Endothelial cell of umbilical vein (primary cell): ENCODE results near the gene ITGAE. TPM values are rescaled to one million over a fixed set of nuclear protein-coding genes. Genes with fewer than 3 reads are reported as not detected.
"Not testable (repeated sequence)": the region's sequence is repeated elsewhere in the genome, so short reads cannot be mapped to it uniquely, and the experiment has no call there.

Source experiments
- BruUV-seq: library from RNA; stranded (reverse); fragments of 400-500 nt; replicated peaks from 2 replicates; lab custom pipeline; 2021; lab: Mats Ljungman, UMichigan
- CTCF ChIA-PET: fragments of 300-600, 350-600 bp; sonication (Branson Sonifier 250); formaldehyde crosslinking; loops from one replicate; lab custom pipeline; 2021; ENCODE audit warnings: antibody characterized with exemption, inconsistent platforms; lab: Charles Lee
- POLR2A ChIA-PET: fragments of 300-600, 350-600 bp; sonication (Branson Sonifier 250); formaldehyde crosslinking; loops from one replicate; lab custom pipeline; 2021; ENCODE audit warnings: antibody characterized with exemption, inconsistent platforms; lab: Charles Lee
- DNase-seq: peaks from one replicate; pipeline ENCODE4 v3.0.0-alpha.2; 2011; ENCODE audit warnings: low read depth, low spot score
- FAIRE-seq: peaks from 2 replicates; lab custom pipeline; 2011; peaks lifted over from hg19 to GRCh38; lab: Jason Lieb, UNC
- H2AFZ ChIP-seq: 2 replicates; pipeline ENCODE4 v1.6.0; 2012; ENCODE audit warnings: low read depth, low read length, control low read depth, inconsistent platforms
- H3K27ac ChIP-seq: 2 replicates; pipeline ENCODE4 v1.5.1; 2011; ENCODE audit warnings: low read depth, mild to moderate bottlenecking, control low read depth, low read length, moderate library complexity; ENCODE audit not compliant: insufficient read depth
- H3K27me3 ChIP-seq, 2 experiments: 2 replicates each; pipeline versions ENCODE4 v1.6.0 to v1.6.1; 2011; ENCODE audit warnings: low read length in 2 of 2, mixed read lengths in 1 of 2; ENCODE audit not compliant: control insufficient read depth in 2 of 2, insufficient read depth in 2 of 2
- H3K36me3 ChIP-seq, 2 experiments: 2 replicates in 1 of 2; 3 replicates in 1 of 2; pipeline ENCODE4 v1.5.1; 2011; ENCODE audit warnings: low read length in 2 of 2, mild to moderate bottlenecking in 1 of 2, moderate library complexity in 1 of 2; ENCODE audit not compliant: control insufficient read depth in 2 of 2, insufficient read depth in 2 of 2; ENCODE audit errors: extremely low read depth in 1 of 2
- H3K4me1 ChIP-seq: 3 replicates; pipeline ENCODE4 v1.5.1; 2011; ENCODE audit warnings: mild to moderate bottlenecking, low read length; ENCODE audit not compliant: control insufficient read depth, insufficient read depth; ENCODE audit errors: extremely low read depth
- H3K4me2 ChIP-seq: 2 replicates; pipeline ENCODE4 v1.6.1; 2011; ENCODE audit warnings: low read length, control low read depth, mixed read lengths; ENCODE audit not compliant: insufficient read depth
- H3K4me3 ChIP-seq, 3 experiments: fragments of 200-600 bp in 1 of 3; sonication (generic), shearing (Covaris generic) in 1 of 3; replicated peaks in 1 of 3; 2 replicates each; pipeline ENCODE4 v1.5.1; 2011 to 2016; ENCODE audit warnings: control low read depth in 3 of 3, low read length in 3 of 3, mild to moderate bottlenecking in 2 of 3, inconsistent platforms in 1 of 3, low read depth in 1 of 3, moderate library complexity in 1 of 3; ENCODE audit not compliant: insufficient read depth in 1 of 3
- H3K79me2 ChIP-seq: 2 replicates; pipeline ENCODE4 v1.6.0; 2012; ENCODE audit warnings: low read length, inconsistent platforms; ENCODE audit not compliant: control insufficient read depth, insufficient read depth
- H3K9ac ChIP-seq: replicated peaks from 2 replicates; pipeline ENCODE3; 2011; ENCODE audit warnings: low read length, control low read depth; ENCODE audit not compliant: insufficient read depth; ENCODE audit errors: extremely low read depth
- H3K9me1 ChIP-seq: replicated peaks from 3 replicates; pipeline ENCODE4 v1.6.0; 2011; ENCODE audit warnings: mild to moderate bottlenecking, low read length; ENCODE audit not compliant: control insufficient read depth, insufficient read depth; ENCODE audit errors: extremely low read depth
- H3K9me3 ChIP-seq: replicated peaks from 2 replicates; pipeline ENCODE4 v1.5.1; 2012; ENCODE audit warnings: low read length, inconsistent platforms; ENCODE audit not compliant: control insufficient read depth, insufficient read depth
- H4K20me1 ChIP-seq: replicated peaks from 2 replicates; pipeline ENCODE3; 2011; ENCODE audit warnings: mild to moderate bottlenecking, low read length; ENCODE audit not compliant: control insufficient read depth, insufficient read depth; ENCODE audit errors: extremely low read depth
- EZH2 ChIP-seq: IDR thresholded peaks from 2 replicates; pipeline ENCODE4 v1.6.1; 2012; ENCODE audit warnings: borderline replicate concordance, low read depth, mild to moderate bottlenecking, moderate library complexity, low read length, inconsistent platforms; ENCODE audit not compliant: severe bottlenecking
- FOS ChIP-seq: IDR thresholded peaks from 2 replicates; pipeline ENCODE4 v1.6.1; 2011; ENCODE audit warnings: mild to moderate bottlenecking, low read length, moderate library complexity, borderline replicate concordance; ENCODE audit not compliant: insufficient read depth
- JUN ChIP-seq: IDR thresholded peaks from 2 replicates; pipeline ENCODE4 v1.6.1; 2011; ENCODE audit warnings: borderline replicate concordance, low read depth; ENCODE audit not compliant: insufficient read length, insufficient read depth
- dilution Hi-C: fragments of 300-500 bp; cut with MboI; formaldehyde crosslinking; loops from one replicate; pipeline ENCODE4 v1.15.0; 2019; ENCODE audit warnings: low sequenced_read_pairs; ENCODE audit not compliant: extremely low pct_ligation_motif_present
- intact Hi-C: fragments of 100-400 bp; cut with micrococcal nuclease; formaldehyde crosslinking; loops from one replicate; pipeline ENCODE4 v1.10.0; 2022
- polyA plus RNA-seq, 4 experiments: library from polyadenylated mRNA; depleted of rRNA in 3 of 4; stranded (reverse) in 3 of 4; unstranded in 1 of 4; fragments of >200 nt; gene quantifications; 2 replicates each; pipeline versions ENCODE4 v1.2.1 to v1.2.3, GENCODE V29; 2011 to 2012; ENCODE audit warnings: missing spikeins in 1 of 4
- total RNA-seq: library from RNA; stranded (reverse); gene quantifications from 2 replicates; pipeline ENCODE4 v1.2.3, GENCODE V29; 2021

The ITGAE gene
- total and polyA plus RNA-seq, 2 donors (not counting 3 experiments of a cell fraction or from before 2014, with no cell fraction given): 29.6 to 71.6 TPM

GRCh38 chr17:3704931-3705717, 95.9 kb downstream of the ITGAE start:
- TF ChIP-seq EZH2: no peak
- TF ChIP-seq FOS: no peak
- no peak for TF ChIP-seq JUN
- BruUV-seq: no TSS peak
- Histone ChIP-seq H3K9me3 (no peaks in the 10 kb centered on the region), H3K4me3 (no peak overlapping the region), H3K27me3 (no peaks in the 10 kb centered on the region), H3K9me1 (no peaks in the 10 kb centered on the region), H3K4me2 (no peak overlapping the region), H3K27ac (no peak overlapping the region), H3K79me2 (no peaks in the 10 kb centered on the region), H3K9ac (no peak overlapping the region), H3K4me1 (no peaks in the 10 kb centered on the region), H3K36me3 (no peaks in the 10 kb centered on the region), H2AFZ (no peak overlapping the region), H4K20me1 (no peaks in the 10 kb centered on the region)
- intact Hi-C loops (no loop called here), dilution Hi-C loops (no loop called here)
- ChIA-PET CTCF (interaction anchor here (1.3 kb wide), 1 partner anchor 22 kb away, joined by 4 read pairs; no protein-coding TSS in a partner anchor), POLR2A (no interaction called here)
- no peak for DNase-seq
- FAIRE-seq: no peak

DNA sequence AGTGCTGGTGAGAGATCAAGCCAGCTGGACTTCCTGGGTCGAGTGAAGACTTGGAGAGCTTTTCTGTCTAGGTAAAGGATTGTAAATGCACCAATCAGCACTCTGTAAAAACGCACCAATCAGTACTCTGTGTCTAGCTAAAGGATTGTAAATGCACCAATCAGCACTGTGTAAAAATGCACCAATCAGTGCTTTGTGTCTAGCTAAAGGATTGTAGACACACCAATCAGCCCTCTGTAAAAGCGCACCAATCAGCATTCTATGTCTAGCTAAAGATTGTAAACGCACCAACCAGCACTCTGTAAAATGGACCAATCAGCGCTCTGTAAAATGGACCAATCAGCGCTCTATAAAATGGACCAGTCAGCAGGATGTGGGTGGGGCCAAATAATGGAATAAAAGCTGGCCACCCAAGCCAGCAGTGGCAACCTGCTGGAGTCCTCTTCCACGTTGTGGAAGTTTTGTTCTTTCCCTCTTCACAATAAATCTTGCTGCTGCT, 98.9 kb downstream of the ITGAE start:
- H4K20me1 ChIP-seq, H2AFZ ChIP-seq, BruUV-seq, dilution Hi-C loops, H3K9me1 ChIP-seq, H3K36me3 ChIP-seq, DNase-seq, H3K79me2 ChIP-seq, POLR2A ChIA-PET, H3K4me1 ChIP-seq, H3K27ac ChIP-seq, H3K9me3 ChIP-seq, FAIRE-seq, H3K4me3 ChIP-seq, H3K9ac ChIP-seq, intact Hi-C loops, H3K27me3 ChIP-seq, H3K4me2 ChIP-seq: not testable (repeated sequence)
- CTCF ChIA-PET: interaction anchor here (1.2 to 1.3 kb wide), 2 partner anchors 9 to 20 kb away, joined by 3 to 4 read pairs; no protein-coding TSS in a partner anchor
